ENCODE data around the gene GDPD4. TPM values are rescaled to one million over a fixed set of nuclear protein-coding genes. Genes with fewer than 3 reads are reported as not detected.

GDPD4 gene
- total and polyA plus RNA-seq, 9 of the 15 experiments (the other 6 are each of a cell fraction or from before 2014, with no cell fraction given): 0.40 TPM; not detected in 8

DNA sequence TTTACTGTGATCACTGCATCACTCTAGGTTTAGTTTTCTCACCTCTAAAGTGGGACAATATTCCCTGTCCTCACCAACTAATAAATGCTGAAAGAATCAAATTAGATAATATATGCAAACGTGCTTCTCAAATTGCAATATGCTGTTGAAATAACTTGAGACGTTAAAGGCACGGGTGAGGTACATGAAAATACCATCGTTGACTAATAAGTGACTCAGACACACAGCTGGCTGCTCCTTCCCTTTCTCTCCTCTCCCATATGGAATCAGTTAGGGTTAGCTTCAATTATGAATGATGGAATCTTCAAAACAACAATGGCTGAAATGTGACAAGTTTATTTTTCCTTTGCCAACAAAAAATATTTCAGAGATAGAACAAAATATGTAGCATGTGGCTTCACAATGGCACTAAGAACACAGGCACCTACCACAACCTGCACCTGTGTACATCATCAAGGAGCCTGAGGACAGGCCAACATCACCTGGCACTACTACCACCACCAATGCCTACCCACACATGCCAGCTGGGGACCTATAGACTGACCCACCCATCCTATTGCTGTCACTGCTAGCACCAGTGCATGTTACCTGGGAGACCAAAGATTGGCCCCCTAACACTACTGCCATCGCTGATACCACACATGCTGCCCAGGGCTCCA lies 13.7 kb downstream of the GDPD4 start:
- Histone ChIP-seq H3K4me2 (ENCODE audit: insufficient read depth, low read length) (no peak overlapping the region), H3K36me3 (ENCODE audit: control insufficient read depth, insufficient read depth, low read length) (no peaks in the 10 kb centered on the region), H3K4me1 (replicated peaks in 1 of 2; ENCODE audit: control insufficient read depth in 2 of 2, insufficient read depth in 2 of 2, low read length in 2 of 2) (no peaks in the 10 kb centered on the region), H3K4me3 (no peak overlapping the region), H3K79me2 (ENCODE audit: control insufficient read depth, insufficient read depth, low read length) (no peaks in the 10 kb centered on the region), H3K9me1 (ENCODE audit: control insufficient read depth, insufficient read depth, low read length) (no peaks in the 10 kb centered on the region), H3K27me3 (ENCODE audit: control insufficient read depth in 2 of 2, insufficient read depth in 2 of 2, low read length in 2 of 2) (peaks cover 2 to 7% of the 10 kb centered on the region in 2 experiments; a peak in 1 of 5 replicates), H2AFZ (ENCODE audit: low read depth, low read length) (no peak overlapping the region), H3K9me3 (replicated peaks; ENCODE audit: control insufficient read depth, insufficient read depth, low read depth, low read length) (no peaks in the 10 kb centered on the region), H4K20me1 (replicated peaks; ENCODE audit: control insufficient read depth, insufficient read depth, low read length) (no peaks in the 10 kb centered on the region), H3K27ac (ENCODE audit: extremely low read depth, low read depth, low read length) (no peak overlapping the region), H3K9ac (ENCODE audit: insufficient read depth in 1 of 2, low read depth in 2 of 2, low read length in 2 of 2) (no peak overlapping the region)
- ATAC-seq (no peak), DNase-seq (ENCODE audit: extremely low read depth in 1 of 4, low spot score in 3 of 4) (no peak), FAIRE-seq (no peak)
- no peak for TF ChIP-seq ELF4 (CRISPR knock-in tag; IDR thresholded peaks at IDR 0.05)
- peak; percentile 61 for TF ChIP-seq FOSL1 (tag; conservative IDR thresholded peaks at IDR 0.05)
- no peak for TF ChIP-seq PTBP1 (IDR thresholded peaks at IDR 0.05; ENCODE audit: low read depth, low read length)
- no peak for TF ChIP-seq CEBPG (CRISPR knock-in tag; IDR thresholded peaks at IDR 0.05)
- peak in 1 of 2 experiments; percentile 29; a peak in 1 of 4 replicates for TF ChIP-seq CEBPG (tag; conservative IDR thresholded peaks at IDR 0.05 in 1 of 2, IDR thresholded peaks at IDR 0.05 in 1 of 2)
- TF ChIP-seq NCOA4 (IDR thresholded peaks at IDR 0.05; ENCODE audit: partially characterized antibody): no peak
- TF ChIP-seq ZNF75A (CRISPR knock-in tag; IDR thresholded peaks at IDR 0.05): no peak
- TF ChIP-seq ILK (tag; IDR thresholded peaks at IDR 0.05; ENCODE audit: borderline replicate concordance, low read depth): no peak
- no peak for TF ChIP-seq ZNF197 (CRISPR knock-in tag; IDR thresholded peaks at IDR 0.05; ENCODE audit: low read depth)
- TF ChIP-seq SOX6 (IDR thresholded peaks at IDR 0.05): no peak
- no TSS peak for BruUV-seq (replicated peaks)
- WGBS (ENCODE audit: insufficient coverage, low coverage, missing lambda C conversion rate): 2% methylated on average over 5 of the region's 5 CpGs
- POLR2A ChIA-PET: no interaction called here
- CTCF ChIA-PET (ENCODE audit: low intra/inter-chr PET ratio): no interaction called here
- in situ Hi-C loops (cut with MboI) (no loop called here), intact Hi-C loops (cut with micrococcal nuclease) (no loop called here)
